GM19023 (cell line): Measurements from ENCODE around the gene METTL6.
A peak's percentile ranks its signal among the peaks of the same experiment; 100 is the strongest.
"Not testable (repeated sequence)": the region's sequence is repeated elsewhere in the genome, so short reads cannot be mapped to it uniquely, and the experiment has no call there.

Experiments used
- ATAC-seq: cut with Tn5 transposase; IDR thresholded peaks from one replicate; pipeline ENCODE4 v1.9.1; 2021; ENCODE audit warnings: mild to moderate bottlenecking, moderate library complexity; ENCODE audit not compliant: unreplicated experiment

Gene METTL6

GRCh38 chr3:15405448-15406050 is 21.8 kb downstream of the METTL6 start:
- no peak for ATAC-seq

GRCh38 chr3:15404767-15405166 is 22.6 kb downstream of the METTL6 start:
- no peak for ATAC-seq

- no peak for ATAC-seq
These were observed 23.4 kb downstream of the METTL6 start for GRCh38 chr3:15403965-15404364.

GRCh38 chr3:15403495-15403894 is 23.8 kb downstream of the METTL6 start:
- ATAC-seq = no peak

- no peak for ATAC-seq
These were observed 25.4 kb downstream of the METTL6 start for GRCh38 chr3:15401936-15402335.

GRCh38 chr3:15399970-15400369 is 27.4 kb downstream of the METTL6 start:
- no peak for ATAC-seq

- ATAC-seq = not testable (repeated sequence)
These were observed 28.6 kb downstream of the METTL6 start for GRCh38 chr3:15398731-15399133.

- not testable (repeated sequence) for ATAC-seq
These were observed 34.1 kb downstream of the METTL6 start for GRCh38 chr3:15393252-15393651.

- no peak for ATAC-seq
These were observed 36.3 kb downstream of the METTL6 start for GRCh38 chr3:15391007-15391406.

GRCh38 chr3:15390460-15390859 is 36.9 kb downstream of the METTL6 start:
- no peak for ATAC-seq

- not testable (repeated sequence) for ATAC-seq
These were observed 39.0 kb downstream of the METTL6 start for GRCh38 chr3:15388335-15388734.

- ATAC-seq = no peak
These were observed 39.6 kb downstream of the METTL6 start for GRCh38 chr3:15387735-15388134.

- no peak for ATAC-seq
These were observed 40.2 kb downstream of the METTL6 start for GRCh38 chr3:15387171-15387581.

GRCh38 chr3:15386654-15386955 is 40.7 kb downstream of the METTL6 start:
- not testable (repeated sequence) for ATAC-seq

GRCh38 chr3:15385901-15386653 is 41.3 kb downstream of the METTL6 start:
- ATAC-seq = no peak

- ATAC-seq = peak; percentile 12
These were observed 42.1 kb downstream of the METTL6 start for GRCh38 chr3:15385238-15385695.

GRCh38 chr3:15384510-15385237 is 42.7 kb downstream of the METTL6 start:
- ATAC-seq = peak; percentile 87

GRCh38 chr3:15382405-15382923 is 44.9 kb downstream of the METTL6 start:
- ATAC-seq = no peak

GRCh38 chr3:15380980-15381890 is 46.1 kb downstream of the METTL6 start:
- ATAC-seq = no peak

GRCh38 chr3:15377961-15378791 is 49.2 kb downstream of the METTL6 start:
- peak; percentile 85 for ATAC-seq
